DOHH2 (cell line): ENCODE results near the gene ZDHHC17.

ENCODE experiments used
- H3F3A ChIP-seq: fragments of 200-600 bp; sonication (generic), shearing (Covaris generic); 2 replicates; pipeline ENCODE4 v1.6.0; 2016; ENCODE audit warnings: antibody characterized with exemption, mild to moderate bottlenecking; ENCODE audit not compliant: control insufficient read depth, insufficient read depth
- H3K27ac ChIP-seq: fragments of 200-600 bp; sonication (generic); 2 replicates; pipeline ENCODE4 v1.5.1; 2014; ENCODE audit warnings: low read depth, mild to moderate bottlenecking, low read length, moderate library complexity
- H3K27me3 ChIP-seq: fragments of 200-600 bp; sonication (generic); 2 replicates; pipeline ENCODE4 v1.6.1; 2014; ENCODE audit warnings: mild to moderate bottlenecking, low read length, mixed read lengths; ENCODE audit not compliant: control insufficient read depth
- H3K36me3 ChIP-seq: fragments of 200-600 bp; sonication (generic); 2 replicates; pipeline ENCODE4 v1.6.1; 2014; ENCODE audit warnings: mild to moderate bottlenecking, low read length, moderate library complexity, mixed read lengths; ENCODE audit not compliant: control insufficient read depth
- H3K4me1 ChIP-seq: fragments of 200-600 bp; sonication (generic); 2 replicates; pipeline ENCODE4 v1.6.1; 2014; ENCODE audit warnings: mild to moderate bottlenecking, low read length, mixed read lengths; ENCODE audit not compliant: control insufficient read depth
- H3K4me2 ChIP-seq: fragments of 200-600 bp; sonication (generic); 2 replicates; pipeline ENCODE4 v1.6.0; 2014; ENCODE audit warnings: mild to moderate bottlenecking, low read length, moderate library complexity
- H3K4me3 ChIP-seq: fragments of 200-600 bp; sonication (generic); 2 replicates; pipeline ENCODE4 v1.5.1; 2014; ENCODE audit warnings: mild to moderate bottlenecking, low read length, mixed read lengths
- H3K79me2 ChIP-seq: fragments of 200-600 bp; sonication (generic); 2 replicates; pipeline ENCODE4 v1.6.1; 2014; ENCODE audit warnings: mild to moderate bottlenecking, low read length, mixed read lengths; ENCODE audit not compliant: control insufficient read depth
- H3K9me2 ChIP-seq: fragments of 200-600 bp; sonication (generic); replicated peaks from 2 replicates; pipeline ENCODE4 v1.6.1; 2014; ENCODE audit warnings: mild to moderate bottlenecking, low read length, mixed read lengths; ENCODE audit not compliant: control insufficient read depth
- H3K9me3 ChIP-seq: fragments of 200-600 bp; sonication (generic); 2 replicates; pipeline ENCODE4 v1.6.1; 2014; ENCODE audit warnings: antibody characterized with exemption, low read length, mixed read lengths; ENCODE audit not compliant: control insufficient read depth, insufficient read depth
- H4K20me1 ChIP-seq: fragments of 200-600 bp; sonication (generic); 2 replicates; pipeline ENCODE4 v1.6.0; 2014; ENCODE audit warnings: low read depth, mild to moderate bottlenecking, antibody characterized with exemption, low read length, moderate library complexity; ENCODE audit not compliant: control insufficient read depth, insufficient read depth
- EZH2phosphoT487 ChIP-seq: fragments of 200-600 bp; sonication (generic); IDR thresholded peaks from 2 replicates; pipeline ENCODE4 v1.6.1; 2017; ENCODE audit warnings: borderline replicate concordance, mild to moderate bottlenecking, antibody characterized with exemption, low read length, moderate library complexity, mixed read lengths
- TF ChIP-seq, protein P1 (sequence below): fragments of 200-600 bp; sonication (generic); IDR thresholded peaks from one replicate; pipeline ENCODE4 v1.5.1; 2014; ENCODE audit warnings: antibody characterized with exemption, mild to moderate bottlenecking, low read depth, low read length; ENCODE audit not compliant: poor library complexity, severe bottlenecking

Gene ZDHHC17

DNA sequence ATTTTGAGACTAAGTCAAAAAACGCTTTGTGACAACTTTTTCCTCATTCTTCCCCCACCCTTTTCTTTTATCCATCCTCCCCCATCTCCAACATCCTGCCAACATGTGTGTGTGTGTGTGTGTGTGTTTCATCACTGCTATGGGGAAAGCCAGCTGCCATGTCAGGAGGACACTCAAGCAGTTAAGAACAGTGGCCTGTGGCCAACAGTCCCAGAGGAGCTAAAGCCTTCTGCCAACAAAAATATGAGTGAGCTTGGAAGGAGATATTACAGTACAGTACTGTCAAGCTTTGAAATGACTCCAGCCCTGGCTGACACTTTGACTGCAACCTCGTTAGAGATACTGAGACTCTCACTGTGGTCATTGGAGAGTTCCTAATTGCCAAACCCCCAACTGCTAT lies 119.9 kb downstream of the ZDHHC17 start:
- no peaks in the 10 kb centered on the region for H3K79me2 ChIP-seq
- H3K4me2 ChIP-seq: no peak overlapping the region
- peaks cover 35% of the 10 kb centered on the region for H3K27me3 ChIP-seq
- H3K27ac ChIP-seq: no peak overlapping the region
- H4K20me1 ChIP-seq: no peaks in the 10 kb centered on the region
- no peaks in the 10 kb centered on the region for H3K36me3 ChIP-seq
- H3K4me3 ChIP-seq: no peak overlapping the region
- no peaks in the 10 kb centered on the region for H3F3A ChIP-seq
- peaks cover 6% of the 10 kb centered on the region for H3K4me1 ChIP-seq
- no peaks in the 10 kb centered on the region for H3K9me2 ChIP-seq
- TF ChIP-seq, protein P1, sequence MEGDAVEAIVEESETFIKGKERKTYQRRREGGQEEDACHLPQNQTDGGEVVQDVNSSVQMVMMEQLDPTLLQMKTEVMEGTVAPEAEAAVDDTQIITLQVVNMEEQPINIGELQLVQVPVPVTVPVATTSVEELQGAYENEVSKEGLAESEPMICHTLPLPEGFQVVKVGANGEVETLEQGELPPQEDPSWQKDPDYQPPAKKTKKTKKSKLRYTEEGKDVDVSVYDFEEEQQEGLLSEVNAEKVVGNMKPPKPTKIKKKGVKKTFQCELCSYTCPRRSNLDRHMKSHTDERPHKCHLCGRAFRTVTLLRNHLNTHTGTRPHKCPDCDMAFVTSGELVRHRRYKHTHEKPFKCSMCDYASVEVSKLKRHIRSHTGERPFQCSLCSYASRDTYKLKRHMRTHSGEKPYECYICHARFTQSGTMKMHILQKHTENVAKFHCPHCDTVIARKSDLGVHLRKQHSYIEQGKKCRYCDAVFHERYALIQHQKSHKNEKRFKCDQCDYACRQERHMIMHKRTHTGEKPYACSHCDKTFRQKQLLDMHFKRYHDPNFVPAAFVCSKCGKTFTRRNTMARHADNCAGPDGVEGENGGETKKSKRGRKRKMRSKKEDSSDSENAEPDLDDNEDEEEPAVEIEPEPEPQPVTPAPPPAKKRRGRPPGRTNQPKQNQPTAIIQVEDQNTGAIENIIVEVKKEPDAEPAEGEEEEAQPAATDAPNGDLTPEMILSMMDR: no peak
- TF ChIP-seq EZH2phosphoT487: no peak
- H3K9me3 ChIP-seq: no peaks in the 10 kb centered on the region

DNA sequence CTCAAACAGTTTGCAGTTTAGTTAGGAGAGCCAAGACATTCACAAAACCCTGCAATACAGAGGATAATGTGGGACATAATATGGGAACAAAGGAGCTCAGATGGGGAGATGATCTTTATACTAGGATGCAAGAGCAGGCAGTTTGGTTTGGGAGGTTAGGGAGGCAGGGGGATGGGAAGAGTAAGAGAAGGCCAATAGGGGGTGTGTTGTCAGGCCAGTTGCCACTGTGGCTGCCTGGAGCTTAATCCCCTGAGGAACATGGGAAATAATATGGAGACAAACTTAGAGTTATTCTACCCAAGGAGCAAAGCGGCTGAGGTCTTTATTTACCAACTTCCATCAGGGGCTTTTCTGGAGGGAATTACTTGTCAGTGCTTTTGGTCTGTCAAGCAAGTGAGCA lies 124.9 kb downstream of the ZDHHC17 start:
- Histone ChIP-seq H3K4me1 (no peaks in the 10 kb centered on the region), H3K4me2 (no peak overlapping the region)

DNA sequence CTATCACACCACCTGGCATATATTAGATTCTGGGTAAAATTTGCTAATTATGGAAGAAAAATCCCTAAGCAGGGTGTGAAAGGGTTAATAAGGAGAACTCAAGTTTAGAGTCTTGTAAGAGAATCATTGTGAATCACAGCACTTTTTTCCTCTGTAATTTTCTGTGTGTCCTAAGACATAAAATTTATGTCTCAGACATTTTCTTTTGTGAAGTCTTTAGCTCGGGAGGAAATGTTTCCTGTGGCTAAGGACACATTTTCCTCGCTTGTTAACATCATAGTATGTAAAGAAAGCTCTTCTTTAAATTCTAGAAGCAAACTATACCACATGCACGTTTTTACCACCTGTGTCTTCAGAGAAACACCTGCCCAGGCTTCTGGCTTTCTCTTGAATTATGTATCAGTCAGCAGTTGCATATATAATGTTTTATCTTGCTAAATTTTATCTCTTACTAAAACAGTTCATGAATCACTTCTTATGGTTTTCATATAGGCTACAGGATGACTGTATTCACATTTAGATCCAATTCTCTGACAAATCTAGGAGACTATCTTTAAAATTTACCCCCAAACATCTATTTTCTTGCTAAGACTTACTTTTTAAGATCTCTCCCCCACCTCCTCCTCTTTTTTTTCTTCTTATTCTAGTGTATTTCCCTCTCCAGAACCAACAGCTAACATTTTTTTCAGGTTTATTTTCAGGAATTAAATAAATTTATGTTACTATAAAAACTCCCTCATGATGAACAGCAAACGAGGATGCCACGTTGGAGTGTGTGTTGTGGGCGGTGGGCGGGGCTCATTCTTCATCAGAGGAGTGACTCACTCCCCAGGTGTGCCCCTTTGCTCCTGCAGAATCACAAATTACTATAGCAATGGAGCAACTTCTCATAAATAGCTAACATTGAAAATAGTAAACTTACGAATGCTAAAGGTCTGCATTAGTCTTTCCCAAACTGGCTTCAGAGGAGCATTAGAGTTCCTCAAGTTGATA lies 126.5 kb downstream of the ZDHHC17 start:
- Histone ChIP-seq H3K4me1 (no peaks in the 10 kb centered on the region), H4K20me1 (no peaks in the 10 kb centered on the region), H3K4me3 (no peak overlapping the region), H3K36me3 (no peaks in the 10 kb centered on the region), H3K9me3 (no peaks in the 10 kb centered on the region), H3K27me3 (no peaks in the 10 kb centered on the region), H3K9me2 (no peaks in the 10 kb centered on the region), H3K4me2 (no peak overlapping the region), H3K79me2 (no peaks in the 10 kb centered on the region), H3K27ac (no peak overlapping the region), H3F3A (no peaks in the 10 kb centered on the region)
- TF ChIP-seq, protein P1: no peak
- no peak for TF ChIP-seq EZH2phosphoT487

More for the DNA sequence above, 124.9 kb downstream of the ZDHHC17 start:
- H3K36me3 ChIP-seq: no peaks in the 10 kb centered on the region
- H3K9me2 ChIP-seq: no peaks in the 10 kb centered on the region
- no peaks in the 10 kb centered on the region for H3K79me2 ChIP-seq
- no peak overlapping the region for H3K27ac ChIP-seq
- TF ChIP-seq, protein P1: no peak
- no peak for TF ChIP-seq EZH2phosphoT487
- no peaks in the 10 kb centered on the region for H3K9me3 ChIP-seq
- no peak overlapping the region for H3K4me3 ChIP-seq
- no peaks in the 10 kb centered on the region for H4K20me1 ChIP-seq
- no peaks in the 10 kb centered on the region for H3K27me3 ChIP-seq
- no peaks in the 10 kb centered on the region for H3F3A ChIP-seq
